ENCODE results near the gene LUC7L2.

DNA sequence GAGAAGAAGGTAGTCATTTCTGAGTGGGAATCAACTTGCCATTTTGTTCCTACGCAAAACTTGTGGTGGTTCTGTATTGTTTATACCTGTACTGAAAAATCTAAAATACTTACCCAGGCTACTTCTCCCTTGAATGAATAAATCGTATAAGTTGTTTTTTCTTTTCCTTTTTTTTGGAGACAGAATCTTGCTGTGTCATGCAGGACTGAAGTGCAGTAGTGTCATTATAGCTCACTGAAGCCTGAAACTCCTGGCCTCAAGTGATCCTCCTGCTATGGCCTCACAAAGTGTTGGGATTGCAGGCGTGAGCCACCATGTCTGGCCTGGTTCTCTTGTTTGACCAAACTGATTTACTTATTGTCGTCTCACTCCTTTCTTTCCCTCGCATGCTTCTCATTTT, 27.9 kb downstream of the LUC7L2 start:
- no peak for TF ChIP-seq CTCF (IDR thresholded peaks at IDR 0.05)
- no peak for TF ChIP-seq POLR2A (IDR thresholded peaks at IDR 0.05)
